Common myeloid progenitor, CD34-positive (primary cell): ENCODE data around the gene STARD13. TPM values are rescaled to one million over a fixed set of nuclear protein-coding genes. Genes with fewer than 3 reads are reported as not detected.
A peak's percentile ranks its signal among the peaks of the same experiment; 100 is the strongest.

Experiments used
- CTCF ChIA-PET: fragments of 350-600 bp; sonication (Branson Sonifier 250); formaldehyde crosslinking; loops from one replicate; lab custom pipeline; 2021; ENCODE audit warnings: antibody characterized with exemption; lab: Charles Lee
- POLR2A ChIA-PET: fragments of 350-600 bp; sonication (Branson Sonifier 250); formaldehyde crosslinking; loops from one replicate; lab custom pipeline; 2021; ENCODE audit warnings: antibody characterized with exemption; lab: Charles Lee
- DNase-seq, 3 donors: peaks; one replicate each; pipeline versions ENCODE4 v3.0.0 to v3.0.0-alpha.2; 2013
- H3K27ac ChIP-seq, 2 experiments: 1 replicate in 1 of 2; 2 replicates in 1 of 2; pipeline ENCODE4 v1.7.0; 2013; ENCODE audit warnings: inconsistent platforms in 2 of 2, low read length in 2 of 2, mild to moderate bottlenecking in 2 of 2, low read depth in 1 of 2, moderate library complexity in 1 of 2; ENCODE audit not compliant: severe bottlenecking in 2 of 2, insufficient read depth in 1 of 2, poor library complexity in 1 of 2
- H3K27me3 ChIP-seq, 5 experiments: replicated peaks in 2 of 5; 1 replicate in 3 of 5; 2 replicates in 2 of 5; pipeline versions ENCODE4 v1.6.1 to v1.7.0; 2013; ENCODE audit warnings: low read length in 4 of 5, mild to moderate bottlenecking in 2 of 5, moderate library complexity in 2 of 5, inconsistent platforms in 1 of 5; ENCODE audit not compliant: insufficient read depth in 5 of 5, control insufficient read depth in 4 of 5
- H3K36me3 ChIP-seq, 4 experiments: 1 replicate in 2 of 4; 2 replicates in 2 of 4; pipeline versions ENCODE4 v1.6.1 to v1.7.0; 2013; ENCODE audit warnings: low read length in 3 of 4, control low read depth in 1 of 4, mild to moderate bottlenecking in 1 of 4; ENCODE audit not compliant: control insufficient read depth in 4 of 4, insufficient read depth in 4 of 4
- H3K4me1 ChIP-seq, 4 experiments: 1 replicate in 3 of 4; 2 replicates in 1 of 4; pipeline versions ENCODE4 v1.6.1 to v1.7.1; 2013; ENCODE audit warnings: low read length in 3 of 4, mild to moderate bottlenecking in 3 of 4, control low read depth in 1 of 4, inconsistent platforms in 1 of 4, moderate library complexity in 1 of 4; ENCODE audit not compliant: control insufficient read depth in 4 of 4, insufficient read depth in 4 of 4; ENCODE audit errors: control extremely low read depth in 1 of 4
- H3K4me3 ChIP-seq, 7 experiments: 1 replicate in 4 of 7; 2 replicates in 3 of 7; pipeline versions ENCODE4 v1.5.1 to v1.7.0; 2013; ENCODE audit warnings: mild to moderate bottlenecking in 7 of 7, low read length in 6 of 7, moderate library complexity in 6 of 7, inconsistent platforms in 2 of 7, low read depth in 2 of 7, control low read depth in 1 of 7; ENCODE audit not compliant: insufficient read depth in 4 of 7, control insufficient read depth in 1 of 7; ENCODE audit errors: extremely low read depth in 1 of 7
- H3K9me3 ChIP-seq, 5 experiments: 1 replicate in 4 of 5; 2 replicates in 1 of 5; pipeline versions ENCODE4 v1.6.1 to v1.7.1; 2013; ENCODE audit warnings: low read length in 4 of 5, mild to moderate bottlenecking in 2 of 5, inconsistent platforms in 1 of 5, low read depth in 1 of 5, moderate library complexity in 1 of 5; ENCODE audit not compliant: control insufficient read depth in 4 of 5, insufficient read depth in 2 of 5; ENCODE audit errors: control extremely low read depth in 1 of 5
- WGBS: methylation state at CpG from one replicate; pipeline ENCODE4 v1.1.5; 2013; ENCODE audit not compliant: insufficient coverage; 5-methylcytosine and 5-hydroxymethylcytosine counted together
- polyA plus RNA-seq: library from polyadenylated mRNA; unstranded; fragments of 120-200 nt; gene quantifications from one replicate; pipeline ENCODE4 v1.2.1, GENCODE V29; 2013

STARD13 gene
- 0.79 TPM for polyA plus RNA-seq

- WGBS: 0% methylated on average over 15 of the region's 20 CpGs
- peak; percentile 42 to 53 (median 48) for DNase-seq
- ChIA-PET POLR2A (no interaction called here), CTCF (no interaction called here)
- Histone ChIP-seq H3K36me3 (no peaks in the 10 kb centered on the region), H3K4me1 (peaks cover 11 to 23% (median 21%) of the 10 kb centered on the region in 4 experiments), H3K4me3 (peak within 1 kb of the TSS; percentile 25 to 89 (median 73)), H3K27ac (peak within 1 kb of the TSS in 1 of 2 experiments; percentile 52), H3K27me3 (no peaks in the 10 kb centered on the region), H3K9me3 (no peaks in the 10 kb centered on the region)
Observed at GRCh38 chr13:33285420-33286124, at the start of gene STARD13. TSS of gene STARD13 (minus strand) at chr13:33285755. CDS start at chr13:33285638, 117 bp downstream.

GRCh38 chr13:33334831-33335230 lies 49.3 kb upstream of the STARD13 start:
- no peaks in the 10 kb centered on the region for H3K27me3 ChIP-seq
- no peak for DNase-seq
- no peak overlapping the region for H3K27ac ChIP-seq
- H3K4me1 ChIP-seq: no peaks in the 10 kb centered on the region
- no peaks in the 10 kb centered on the region for H3K36me3 ChIP-seq
- no peak overlapping the region for H3K4me3 ChIP-seq
- no peaks in the 10 kb centered on the region for H3K9me3 ChIP-seq
- POLR2A ChIA-PET: no interaction called here
- WGBS: 100% methylated on average over 4 of the region's 7 CpGs
- CTCF ChIA-PET: interaction anchor here (1.4 to 1.5 kb wide), 2 partner anchors 10 to 13 kb away, joined by 3 to 4 read pairs; no protein-coding TSS in a partner anchor

GRCh38 chr13:33331962-33332361 lies 46.4 kb upstream of the STARD13 start:
- no peaks in the 10 kb centered on the region for H3K36me3 ChIP-seq
- H3K4me1 ChIP-seq: no peaks in the 10 kb centered on the region
- CTCF ChIA-PET: no interaction called here
- no peak overlapping the region for H3K4me3 ChIP-seq
- H3K27me3 ChIP-seq: no peaks in the 10 kb centered on the region
- WGBS: 83% methylated on average over 2 of the region's 3 CpGs
- no peak overlapping the region for H3K27ac ChIP-seq
- POLR2A ChIA-PET: no interaction called here
- H3K9me3 ChIP-seq: no peaks in the 10 kb centered on the region
- DNase-seq: no peak

- no peaks in the 10 kb centered on the region for H3K27me3 ChIP-seq
- no peaks in the 10 kb centered on the region for H3K36me3 ChIP-seq
- H3K27ac ChIP-seq: no peak overlapping the region
- DNase-seq: no peak
- ChIA-PET POLR2A (no interaction called here), CTCF (no interaction called here)
- no peak overlapping the region for H3K4me3 ChIP-seq
- no peaks in the 10 kb centered on the region for H3K4me1 ChIP-seq
- WGBS: 100% methylated on average over 4 of the region's 6 CpGs
- H3K9me3 ChIP-seq: no peaks in the 10 kb centered on the region
Observed at GRCh38 chr13:33330483-33330882, 44.9 kb upstream of the STARD13 start.

GRCh38 chr13:33328701-33329100 lies 43.1 kb upstream of the STARD13 start:
- CTCF ChIA-PET: interaction anchor here (0.8 kb wide), 1 partner anchor 9 kb away, joined by 3 read pairs; no protein-coding TSS in a partner anchor

GRCh38 chr13:33326723-33327122 lies 41.2 kb upstream of the STARD13 start:
- Histone ChIP-seq H3K9me3 (no peaks in the 10 kb centered on the region), H3K36me3 (no peaks in the 10 kb centered on the region), H3K27me3 (no peaks in the 10 kb centered on the region), H3K4me1 (peaks cover 0 to 3% (median 0%) of the 10 kb centered on the region in 4 experiments), H3K27ac (no peak overlapping the region), H3K4me3 (no peak overlapping the region)
- no peak for DNase-seq
- ChIA-PET CTCF (no interaction called here), POLR2A (no interaction called here)
- no CpG with 5 or more reads among the region's 2 CpGs for WGBS

More at GRCh38 chr13:33328701-33329100, 43.1 kb upstream of the STARD13 start:
- no peak overlapping the region for H3K27ac ChIP-seq
- DNase-seq: no peak
- POLR2A ChIA-PET: no interaction called here
- no peak overlapping the region for H3K4me3 ChIP-seq
- no peaks in the 10 kb centered on the region for H3K36me3 ChIP-seq
- H3K9me3 ChIP-seq: no peaks in the 10 kb centered on the region
- no CpG with 5 or more reads among the region's 1 CpG for WGBS
- no peaks in the 10 kb centered on the region for H3K27me3 ChIP-seq
- peaks cover 0 to 3% (median 0%) of the 10 kb centered on the region in 4 experiments for H3K4me1 ChIP-seq

GRCh38 chr13:33326246-33326645 lies 40.7 kb upstream of the STARD13 start:
- 100% methylated on average over 1 of the region's 3 CpGs for whole genome bisulfite sequencing
- peaks cover 0 to 3% (median 0%) of the 10 kb centered on the region in 4 experiments for H3K4me1 ChIP-seq

More at GRCh38 chr13:33326246-33326645, 40.7 kb upstream of the STARD13 start:
- no peaks in the 10 kb centered on the region for H3K36me3 ChIP-seq
- no peak overlapping the region for H3K4me3 ChIP-seq
- no peaks in the 10 kb centered on the region for H3K9me3 ChIP-seq
- POLR2A ChIA-PET: no interaction called here
- CTCF ChIA-PET: interaction anchor here (0.7 kb wide), 1 partner anchor 30 kb away, joined by 3 read pairs; no protein-coding TSS in a partner anchor
- no peak overlapping the region for H3K27ac ChIP-seq
- H3K27me3 ChIP-seq: no peaks in the 10 kb centered on the region
- DNase-seq: no peak
